Activated CD8-positive, alpha-beta memory T cell treated with anti-CD3 and anti-CD28 coated beads, Interleukin-2, amount 50 U/mL, for 24 hours (primary cell): ENCODE measurements around the gene ZNG1A.
"Not testable (repeated sequence)": the region's sequence is repeated elsewhere in the genome, so short reads cannot be mapped to it uniquely, and the experiment has no call there.

Experiments used
- DNase-seq: peaks from one replicate; pipeline ENCODE4 v3.0.0-alpha.2; 2020; ENCODE audit errors: extremely low read depth

ZNG1A gene

GRCh38 chr9:178970-179383 lies at the start of gene ZNG1A:
Gene ZNG1A (minus strand): TSS chr9:179056. CDS start chr9:178969, 87 bp downstream.
- peak; percentile 24 for DNase-seq

- no peak for DNase-seq
These were observed 49.0 kb upstream of the ZNG1A start for GRCh38 chr9:227860-228259.

- DNase-seq, result no peak
These were observed 46.0 kb upstream of the ZNG1A start for GRCh38 chr9:224582-225520.

- no peak for DNase-seq
These were observed 45.2 kb upstream of the ZNG1A start for GRCh38 chr9:224026-224425.

- DNase-seq, result no peak
These were observed 44.3 kb upstream of the ZNG1A start for GRCh38 chr9:223152-223551.

- DNase-seq, result no peak
These were observed 43.3 kb upstream of the ZNG1A start for GRCh38 chr9:221989-222776.

GRCh38 chr9:219670-220365 lies 41.0 kb upstream of the ZNG1A start:
- no peak for DNase-seq

- DNase-seq, result not testable (repeated sequence)
These were observed 40.2 kb upstream of the ZNG1A start for GRCh38 chr9:219036-219435.

GRCh38 chr9:217950-218349 lies 39.1 kb upstream of the ZNG1A start:
- DNase-seq, result no peak

GRCh38 chr9:216866-217265 lies 38.0 kb upstream of the ZNG1A start:
- no peak for DNase-seq

- no peak for DNase-seq
These were observed 36.8 kb upstream of the ZNG1A start for GRCh38 chr9:215631-216155.

GRCh38 chr9:214648-215493 lies 36.0 kb upstream of the ZNG1A start, which contains the start of gene DOCK8:
Gene DOCK8 (plus strand): TSS chr9:214865. CDS start chr9:214977, 112 bp downstream.
- no peak for DNase-seq

- DNase-seq, result no peak
These were observed 35.4 kb upstream of the ZNG1A start for GRCh38 chr9:214351-214647.

- DNase-seq, result not testable (repeated sequence)
These were observed 35.0 kb upstream of the ZNG1A start for GRCh38 chr9:213901-214300.

GRCh38 chr9:212297-212696 lies 33.4 kb upstream of the ZNG1A start:
- DNase-seq, result no peak

GRCh38 chr9:211557-211956 lies 32.7 kb upstream of the ZNG1A start:
- no peak for DNase-seq

- no peak for DNase-seq
These were observed 32.2 kb upstream of the ZNG1A start for GRCh38 chr9:211036-211435.

GRCh38 chr9:209143-209758 lies 30.4 kb upstream of the ZNG1A start:
- DNase-seq, result no peak

- no peak for DNase-seq
These were observed 27.6 kb upstream of the ZNG1A start for GRCh38 chr9:206481-206880.

GRCh38 chr9:199601-200000 lies 20.7 kb upstream of the ZNG1A start:
- not testable (repeated sequence) for DNase-seq
